ENCODE measurements around the gene ZNFX1.

DNA sequence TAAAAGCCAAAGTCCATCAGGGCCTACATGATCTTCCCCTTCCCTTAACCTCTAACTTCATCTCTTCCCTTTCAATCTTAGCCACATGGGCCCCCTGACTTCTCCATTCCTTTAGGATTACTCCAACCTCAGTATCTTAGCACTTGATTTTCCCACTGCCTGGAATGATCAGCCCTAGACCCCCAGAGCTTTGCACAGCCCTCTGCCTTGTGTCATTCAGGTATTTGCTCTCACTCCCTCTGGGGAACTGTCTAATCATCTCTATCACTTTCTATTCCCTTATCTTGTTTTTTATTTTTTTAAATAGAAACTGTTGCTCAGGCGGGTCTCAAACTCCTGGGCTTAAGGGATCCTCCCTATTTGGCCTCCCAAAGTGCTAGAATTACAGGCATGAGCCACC, 13.3 kb upstream of the ZNFX1 start:
- TF ChIP-seq EP300 (conservative IDR thresholded peaks at IDR 0.05; ENCODE audit: poor library complexity, severe bottlenecking) (no peak), EZH2 (IDR thresholded peaks at IDR 0.05; ENCODE audit: borderline replicate concordance, insufficient read depth, low read length, poor library complexity, severe bottlenecking) (no peak), RAD21 (conservative IDR thresholded peaks at IDR 0.05) (no peak), POLR2AphosphoS5 (IDR thresholded peaks at IDR 0.05) (no peak)
- TF ChIP-seq, protein P1, sequence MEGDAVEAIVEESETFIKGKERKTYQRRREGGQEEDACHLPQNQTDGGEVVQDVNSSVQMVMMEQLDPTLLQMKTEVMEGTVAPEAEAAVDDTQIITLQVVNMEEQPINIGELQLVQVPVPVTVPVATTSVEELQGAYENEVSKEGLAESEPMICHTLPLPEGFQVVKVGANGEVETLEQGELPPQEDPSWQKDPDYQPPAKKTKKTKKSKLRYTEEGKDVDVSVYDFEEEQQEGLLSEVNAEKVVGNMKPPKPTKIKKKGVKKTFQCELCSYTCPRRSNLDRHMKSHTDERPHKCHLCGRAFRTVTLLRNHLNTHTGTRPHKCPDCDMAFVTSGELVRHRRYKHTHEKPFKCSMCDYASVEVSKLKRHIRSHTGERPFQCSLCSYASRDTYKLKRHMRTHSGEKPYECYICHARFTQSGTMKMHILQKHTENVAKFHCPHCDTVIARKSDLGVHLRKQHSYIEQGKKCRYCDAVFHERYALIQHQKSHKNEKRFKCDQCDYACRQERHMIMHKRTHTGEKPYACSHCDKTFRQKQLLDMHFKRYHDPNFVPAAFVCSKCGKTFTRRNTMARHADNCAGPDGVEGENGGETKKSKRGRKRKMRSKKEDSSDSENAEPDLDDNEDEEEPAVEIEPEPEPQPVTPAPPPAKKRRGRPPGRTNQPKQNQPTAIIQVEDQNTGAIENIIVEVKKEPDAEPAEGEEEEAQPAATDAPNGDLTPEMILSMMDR (IDR thresholded peaks at IDR 0.05; ENCODE audit: poor library complexity, severe bottlenecking), result no peak
- TF ChIP-seq, protein P2, sequence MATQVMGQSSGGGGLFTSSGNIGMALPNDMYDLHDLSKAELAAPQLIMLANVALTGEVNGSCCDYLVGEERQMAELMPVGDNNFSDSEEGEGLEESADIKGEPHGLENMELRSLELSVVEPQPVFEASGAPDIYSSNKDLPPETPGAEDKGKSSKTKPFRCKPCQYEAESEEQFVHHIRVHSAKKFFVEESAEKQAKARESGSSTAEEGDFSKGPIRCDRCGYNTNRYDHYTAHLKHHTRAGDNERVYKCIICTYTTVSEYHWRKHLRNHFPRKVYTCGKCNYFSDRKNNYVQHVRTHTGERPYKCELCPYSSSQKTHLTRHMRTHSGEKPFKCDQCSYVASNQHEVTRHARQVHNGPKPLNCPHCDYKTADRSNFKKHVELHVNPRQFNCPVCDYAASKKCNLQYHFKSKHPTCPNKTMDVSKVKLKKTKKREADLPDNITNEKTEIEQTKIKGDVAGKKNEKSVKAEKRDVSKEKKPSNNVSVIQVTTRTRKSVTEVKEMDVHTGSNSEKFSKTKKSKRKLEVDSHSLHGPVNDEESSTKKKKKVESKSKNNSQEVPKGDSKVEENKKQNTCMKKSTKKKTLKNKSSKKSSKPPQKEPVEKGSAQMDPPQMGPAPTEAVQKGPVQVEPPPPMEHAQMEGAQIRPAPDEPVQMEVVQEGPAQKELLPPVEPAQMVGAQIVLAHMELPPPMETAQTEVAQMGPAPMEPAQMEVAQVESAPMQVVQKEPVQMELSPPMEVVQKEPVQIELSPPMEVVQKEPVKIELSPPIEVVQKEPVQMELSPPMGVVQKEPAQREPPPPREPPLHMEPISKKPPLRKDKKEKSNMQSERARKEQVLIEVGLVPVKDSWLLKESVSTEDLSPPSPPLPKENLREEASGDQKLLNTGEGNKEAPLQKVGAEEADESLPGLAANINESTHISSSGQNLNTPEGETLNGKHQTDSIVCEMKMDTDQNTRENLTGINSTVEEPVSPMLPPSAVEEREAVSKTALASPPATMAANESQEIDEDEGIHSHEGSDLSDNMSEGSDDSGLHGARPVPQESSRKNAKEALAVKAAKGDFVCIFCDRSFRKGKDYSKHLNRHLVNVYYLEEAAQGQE (IDR thresholded peaks at IDR 0.05; ENCODE audit: borderline replicate concordance), result no peak

Measured in neural cell (in vitro differentiated cells).